Measurements from ENCODE around the gene PRKCH. TPM values are rescaled to one million over a fixed set of nuclear protein-coding genes. Genes with fewer than 3 reads are reported as not detected.

Gene PRKCH
- total RNA-seq, 1 donor from 2014 or later, result 74.4 TPM

GRCh38 chr14:61504901-61505300 lies 183.5 kb downstream of the PRKCH start:
- Histone ChIP-seq H3K36me3 (no peaks in the 10 kb centered on the region), H3K27me3 (no peaks in the 10 kb centered on the region), H3K4me3 (no peak overlapping the region), H3K27ac (no peak overlapping the region), H3K4me1 (peaks cover 30% of the 10 kb centered on the region), H3K9me3 (no peaks in the 10 kb centered on the region)
- intact Hi-C loops (cut with DNase I), result no loop called here
- DNase-seq (no peak), ATAC-seq (no peak)
- TF ChIP-seq CTCF (IDR thresholded peaks at IDR 0.05), result no peak

- no peak for TF ChIP-seq CTCF (IDR thresholded peaks at IDR 0.05)
- H3K36me3 ChIP-seq, result no peaks in the 10 kb centered on the region
- ATAC-seq (no peak), DNase-seq (no peak)
- intact Hi-C loops (cut with DNase I), result no loop called here
- no peak overlapping the region for H3K27ac ChIP-seq
- no peaks in the 10 kb centered on the region for H3K27me3 ChIP-seq
- no peaks in the 10 kb centered on the region for H3K9me3 ChIP-seq
- H3K4me3 ChIP-seq, result no peak overlapping the region
- H3K4me1 ChIP-seq, result peaks cover 27% of the 10 kb centered on the region
Observed at GRCh38 chr14:61505815-61506809, 184.7 kb downstream of the PRKCH start.

- intact Hi-C loops (cut with DNase I), result no loop called here
- no peaks in the 10 kb centered on the region for H3K9me3 ChIP-seq
Observed at GRCh38 chr14:61508526-61508925, 187.1 kb downstream of the PRKCH start.

GRCh38 chr14:61510736-61511557 lies 189.6 kb downstream of the PRKCH start:
- intact Hi-C loops (cut with DNase I), result no loop called here
- peaks cover 38% of the 10 kb centered on the region for H3K4me1 ChIP-seq
- no peaks in the 10 kb centered on the region for H3K9me3 ChIP-seq
- no peaks in the 10 kb centered on the region for H3K27me3 ChIP-seq
- H3K27ac ChIP-seq, result peak overlapping the region; percentile 45
- H3K36me3 ChIP-seq, result no peaks in the 10 kb centered on the region
- DNase-seq (no peak), ATAC-seq (no peak)
- H3K4me3 ChIP-seq, result no peak overlapping the region
- no peak for TF ChIP-seq CTCF (IDR thresholded peaks at IDR 0.05)

More at GRCh38 chr14:61508526-61508925, 187.1 kb downstream of the PRKCH start:
- H3K36me3 ChIP-seq, result no peaks in the 10 kb centered on the region
- TF ChIP-seq CTCF (IDR thresholded peaks at IDR 0.05), result no peak
- DNase-seq (no peak), ATAC-seq (no peak)
- H3K4me1 ChIP-seq, result peaks cover 30% of the 10 kb centered on the region
- H3K4me3 ChIP-seq, result no peak overlapping the region
- H3K27ac ChIP-seq, result no peak overlapping the region
- no peaks in the 10 kb centered on the region for H3K27me3 ChIP-seq

GRCh38 chr14:61511558-61511948 lies 190.2 kb downstream of the PRKCH start:
- no peak for TF ChIP-seq CTCF (IDR thresholded peaks at IDR 0.05)
- no peaks in the 10 kb centered on the region for H3K9me3 ChIP-seq
- intact Hi-C loops (cut with DNase I), result no loop called here
- no peaks in the 10 kb centered on the region for H3K36me3 ChIP-seq
- ATAC-seq (peak; percentile 67), DNase-seq (peak; percentile 68)
- H3K27me3 ChIP-seq, result no peaks in the 10 kb centered on the region
- peak overlapping the region; percentile 45 for H3K27ac ChIP-seq
- H3K4me1 ChIP-seq, result peaks cover 40% of the 10 kb centered on the region
- H3K4me3 ChIP-seq, result no peak overlapping the region
